Measurements from ENCODE around the gene QTRT2. TPM values are rescaled to one million over a fixed set of nuclear protein-coding genes. Genes with fewer than 3 reads are reported as not detected.

Gene QTRT2
- total RNA-seq, 1 experiment from 2014 or later: 44.3 TPM

GRCh38 chr3:114083112-114083511, 26.6 kb downstream of the QTRT2 start:
- no TSS peak for BruUV-seq (replicated peaks)
- intact Hi-C loops (cut with micrococcal nuclease; ENCODE audit: unreplicated experiment): no loop called here
- CTCF ChIA-PET: no interaction called here
- DNase-seq: no peak
- no peak for TF ChIP-seq CTCF (IDR thresholded peaks at IDR 0.05; ENCODE audit: unreplicated experiment)
- Mint-ChIP-seq H3K4me1 (ENCODE audit: low read depth, unreplicated experiment) (no peaks in the 10 kb centered on the region), H3K27me3 (ENCODE audit: unreplicated experiment) (no peaks in the 10 kb centered on the region), H3K36me3 (ENCODE audit: insufficient read depth, unreplicated experiment) (peaks cover 23% of the 10 kb centered on the region), H3K9me3 (ENCODE audit: low read depth, unreplicated experiment) (no peaks in the 10 kb centered on the region), H3K4me3 (ENCODE audit: low read depth, unreplicated experiment) (no peak overlapping the region), H3K27ac (ENCODE audit: unreplicated experiment) (no peak overlapping the region)

- H3K4me1 Mint-ChIP-seq (ENCODE audit: low read depth, unreplicated experiment): no peaks in the 10 kb centered on the region
Observed at GRCh38 chr3:114086356-114086755, 29.8 kb downstream of the QTRT2 start.

GRCh38 chr3:114089675-114090074, 33.1 kb downstream of the QTRT2 start:
- Mint-ChIP-seq H3K4me1 (ENCODE audit: low read depth, unreplicated experiment) (peaks cover 9% of the 10 kb centered on the region), H3K27ac (ENCODE audit: unreplicated experiment) (no peak overlapping the region), H3K36me3 (ENCODE audit: insufficient read depth, unreplicated experiment) (peaks cover 9% of the 10 kb centered on the region), H3K9me3 (ENCODE audit: low read depth, unreplicated experiment) (no peaks in the 10 kb centered on the region), H3K4me3 (ENCODE audit: low read depth, unreplicated experiment) (no peak overlapping the region), H3K27me3 (ENCODE audit: unreplicated experiment) (peaks cover 22% of the 10 kb centered on the region)
- CTCF ChIA-PET: no interaction called here
- intact Hi-C loops (cut with micrococcal nuclease; ENCODE audit: unreplicated experiment): no loop called here
- no peak for DNase-seq
- BruUV-seq (replicated peaks): no TSS peak
- TF ChIP-seq CTCF (IDR thresholded peaks at IDR 0.05; ENCODE audit: unreplicated experiment): no peak

More at GRCh38 chr3:114086356-114086755, 29.8 kb downstream of the QTRT2 start:
- H3K36me3 Mint-ChIP-seq (ENCODE audit: insufficient read depth, unreplicated experiment): peaks cover 15% of the 10 kb centered on the region
- intact Hi-C loops (cut with micrococcal nuclease; ENCODE audit: unreplicated experiment): no loop called here
- no peak overlapping the region for H3K27ac Mint-ChIP-seq (ENCODE audit: unreplicated experiment)
- no peak overlapping the region for H3K4me3 Mint-ChIP-seq (ENCODE audit: low read depth, unreplicated experiment)
- H3K9me3 Mint-ChIP-seq (ENCODE audit: low read depth, unreplicated experiment): no peaks in the 10 kb centered on the region
- no TSS peak for BruUV-seq (replicated peaks)
- no peak for TF ChIP-seq CTCF (IDR thresholded peaks at IDR 0.05; ENCODE audit: unreplicated experiment)
- H3K27me3 Mint-ChIP-seq (ENCODE audit: unreplicated experiment): no peaks in the 10 kb centered on the region
- no peak for DNase-seq
- CTCF ChIA-PET: interaction anchor here (0.5 kb wide), 1 partner anchor 16 kb away, joined by 5 read pairs; no protein-coding TSS in a partner anchor

- Mint-ChIP-seq H3K4me3 (ENCODE audit: low read depth, unreplicated experiment) (no peak overlapping the region), H3K27me3 (ENCODE audit: unreplicated experiment) (peaks cover 36% of the 10 kb centered on the region), H3K4me1 (ENCODE audit: low read depth, unreplicated experiment) (peaks cover 9% of the 10 kb centered on the region), H3K9me3 (ENCODE audit: low read depth, unreplicated experiment) (no peaks in the 10 kb centered on the region), H3K36me3 (ENCODE audit: insufficient read depth, unreplicated experiment) (no peaks in the 10 kb centered on the region), H3K27ac (ENCODE audit: unreplicated experiment) (no peak overlapping the region)
- intact Hi-C loops (cut with micrococcal nuclease; ENCODE audit: unreplicated experiment): no loop called here
- no TSS peak for BruUV-seq (replicated peaks)
- no peak for TF ChIP-seq CTCF (IDR thresholded peaks at IDR 0.05; ENCODE audit: unreplicated experiment)
- DNase-seq: no peak
- CTCF ChIA-PET: interaction anchor here (0.6 kb wide), 1 partner anchor 12 kb away, joined by 6 read pairs; no protein-coding TSS in a partner anchor
Observed at GRCh38 chr3:114092151-114093015, 35.8 kb downstream of the QTRT2 start.
